ENCODE results near the gene TFR2.

TFR2 gene

DNA sequence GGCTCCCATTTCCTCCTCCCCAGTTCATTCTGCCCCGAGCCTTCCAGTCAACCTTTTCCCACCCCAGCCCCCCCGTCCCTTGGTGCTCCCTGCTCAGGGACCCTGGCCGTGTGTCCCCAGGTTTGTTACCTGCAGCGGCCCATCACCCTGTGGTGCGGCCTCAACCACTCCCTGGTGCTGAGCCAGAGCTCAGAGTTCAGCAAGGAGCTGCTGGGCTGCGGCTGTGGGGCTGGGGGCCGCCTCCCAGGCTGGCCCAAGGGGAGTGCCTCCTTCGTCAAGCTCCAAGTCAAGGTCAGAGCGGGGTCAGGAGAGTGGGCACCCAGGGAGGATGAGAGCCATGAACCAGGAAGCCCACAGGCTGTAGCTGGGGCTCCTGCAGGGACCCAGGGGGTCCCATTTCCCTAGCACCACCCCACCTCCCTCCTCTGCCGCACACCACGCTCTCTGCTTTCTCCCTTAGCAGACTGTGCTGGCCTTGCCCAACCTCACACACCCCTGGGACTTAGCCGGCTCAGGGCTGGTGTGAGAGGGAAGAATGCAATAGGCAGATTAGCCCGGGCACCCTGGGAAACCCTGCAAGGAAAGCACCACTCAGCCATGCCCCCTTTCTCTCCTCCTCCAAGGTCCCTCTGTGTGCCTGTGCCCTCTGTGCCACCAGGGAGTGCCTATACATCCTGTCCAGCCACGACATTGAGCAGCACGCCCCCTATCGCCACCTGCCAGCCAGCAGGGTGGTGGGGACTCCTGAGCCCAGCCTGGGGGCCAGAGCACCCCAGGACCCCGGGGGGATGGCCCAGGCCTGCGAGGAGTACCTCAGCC, 41.2 kb downstream of the TFR2 start:
- peaks cover 42% of the 10 kb centered on the region for H3K4me1 ChIP-seq (ENCODE audit: control insufficient read depth, insufficient read depth, low read length)
- 79 to 85% methylated on average over 18 of the region's 18 CpGs for WGBS, 2 experiments
- no peak overlapping the region for H3K4me3 ChIP-seq (ENCODE audit: insufficient read depth, low read depth, low read length)
- H3K36me3 ChIP-seq (ENCODE audit: control insufficient read depth, insufficient read depth, low read length) = no peaks in the 10 kb centered on the region
- H3K27ac ChIP-seq (ENCODE audit: insufficient read depth, low read depth, low read length, poor library complexity, severe bottlenecking) = no peak overlapping the region
- peaks cover 10% of the 10 kb centered on the region for H3K27me3 ChIP-seq (ENCODE audit: control insufficient read depth, insufficient read depth, low read length, poor library complexity, severe bottlenecking)
- no peaks in the 10 kb centered on the region for H3K9me3 ChIP-seq (ENCODE audit: control insufficient read depth, low read length)

- Histone ChIP-seq H3K9me3 (ENCODE audit: control insufficient read depth, low read length) (no peaks in the 10 kb centered on the region), H3K4me3 (ENCODE audit: insufficient read depth, low read depth, low read length) (no peak overlapping the region), H3K36me3 (ENCODE audit: control insufficient read depth, insufficient read depth, low read length) (no peaks in the 10 kb centered on the region), H3K27me3 (ENCODE audit: control insufficient read depth, insufficient read depth, low read length, poor library complexity, severe bottlenecking) (no peaks in the 10 kb centered on the region), H3K27ac (ENCODE audit: insufficient read depth, low read depth, low read length, poor library complexity, severe bottlenecking) (no peak overlapping the region), H3K4me1 (ENCODE audit: control insufficient read depth, insufficient read depth, low read length) (peaks cover 31% of the 10 kb centered on the region)
- 92 to 93% methylated on average over 4 of the region's 4 CpGs for WGBS, 2 experiments
Measured at GRCh38 chr7:100598425-100598824, 42.9 kb downstream of the TFR2 start.

DNA sequence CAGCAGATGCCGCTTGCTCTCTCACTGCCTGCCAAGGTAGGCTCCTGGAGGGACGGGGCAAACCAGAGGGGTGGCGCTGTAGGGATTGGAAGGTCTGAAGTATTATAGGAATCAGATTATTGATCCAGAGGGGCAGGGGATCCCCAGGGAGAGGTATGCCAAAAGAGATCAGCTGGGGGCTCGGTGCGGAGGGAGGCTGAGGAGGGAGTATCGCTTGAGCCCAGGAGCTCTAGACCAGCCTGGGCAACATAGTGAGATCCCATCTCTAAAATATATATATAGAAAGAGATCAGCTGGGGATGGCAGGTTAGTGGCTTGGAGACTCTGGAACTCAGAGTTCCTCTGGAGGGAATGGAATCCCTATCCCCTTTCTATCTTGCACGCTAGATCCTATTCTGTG, 46.2 kb downstream of the TFR2 start:
- 94 to 95% methylated on average over 7 of the region's 7 CpGs for WGBS, 2 experiments

DNA sequence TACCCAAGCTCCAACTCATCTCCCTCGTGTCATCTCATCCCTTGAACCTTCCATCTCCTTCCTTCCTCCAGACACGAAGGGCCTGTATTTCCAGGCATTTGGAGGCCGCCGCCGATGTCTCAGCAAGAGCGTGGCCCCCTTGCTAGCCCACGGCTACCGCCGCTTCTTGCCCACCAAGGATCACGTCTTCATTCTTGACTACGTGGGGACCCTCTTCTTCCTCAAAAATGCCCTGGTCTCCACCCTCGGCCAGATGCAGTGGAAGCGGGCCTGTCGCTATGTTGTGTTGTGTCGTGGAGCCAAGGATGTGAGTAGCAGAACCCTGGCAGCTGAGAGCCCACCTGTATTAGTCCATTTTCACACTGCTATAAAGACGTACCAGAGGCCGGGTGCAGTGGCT, 49.8 kb downstream of the TFR2 start:
- Histone ChIP-seq H3K36me3 (ENCODE audit: control insufficient read depth, insufficient read depth, low read length) (no peaks in the 10 kb centered on the region), H3K27ac (ENCODE audit: insufficient read depth, low read depth, low read length, poor library complexity, severe bottlenecking) (no peak overlapping the region), H3K4me3 (ENCODE audit: insufficient read depth, low read depth, low read length) (no peak overlapping the region), H3K9me3 (ENCODE audit: control insufficient read depth, low read length) (no peaks in the 10 kb centered on the region), H3K4me1 (ENCODE audit: control insufficient read depth, insufficient read depth, low read length) (peaks cover 13% of the 10 kb centered on the region), H3K27me3 (ENCODE audit: control insufficient read depth, insufficient read depth, low read length, poor library complexity, severe bottlenecking) (no peaks in the 10 kb centered on the region)
- 95% methylated on average over 17 of the region's 17 CpGs for WGBS, 2 experiments

More for the DNA sequence above, 46.2 kb downstream of the TFR2 start:
- H3K36me3 ChIP-seq (ENCODE audit: control insufficient read depth, insufficient read depth, low read length) = no peaks in the 10 kb centered on the region
- H3K27ac ChIP-seq (ENCODE audit: insufficient read depth, low read depth, low read length, poor library complexity, severe bottlenecking) = no peak overlapping the region
- no peaks in the 10 kb centered on the region for H3K27me3 ChIP-seq (ENCODE audit: control insufficient read depth, insufficient read depth, low read length, poor library complexity, severe bottlenecking)
- peaks cover 5% of the 10 kb centered on the region for H3K4me1 ChIP-seq (ENCODE audit: control insufficient read depth, insufficient read depth, low read length)
- no peaks in the 10 kb centered on the region for H3K9me3 ChIP-seq (ENCODE audit: control insufficient read depth, low read length)
- H3K4me3 ChIP-seq (ENCODE audit: insufficient read depth, low read depth, low read length) = no peak overlapping the region

DNA sequence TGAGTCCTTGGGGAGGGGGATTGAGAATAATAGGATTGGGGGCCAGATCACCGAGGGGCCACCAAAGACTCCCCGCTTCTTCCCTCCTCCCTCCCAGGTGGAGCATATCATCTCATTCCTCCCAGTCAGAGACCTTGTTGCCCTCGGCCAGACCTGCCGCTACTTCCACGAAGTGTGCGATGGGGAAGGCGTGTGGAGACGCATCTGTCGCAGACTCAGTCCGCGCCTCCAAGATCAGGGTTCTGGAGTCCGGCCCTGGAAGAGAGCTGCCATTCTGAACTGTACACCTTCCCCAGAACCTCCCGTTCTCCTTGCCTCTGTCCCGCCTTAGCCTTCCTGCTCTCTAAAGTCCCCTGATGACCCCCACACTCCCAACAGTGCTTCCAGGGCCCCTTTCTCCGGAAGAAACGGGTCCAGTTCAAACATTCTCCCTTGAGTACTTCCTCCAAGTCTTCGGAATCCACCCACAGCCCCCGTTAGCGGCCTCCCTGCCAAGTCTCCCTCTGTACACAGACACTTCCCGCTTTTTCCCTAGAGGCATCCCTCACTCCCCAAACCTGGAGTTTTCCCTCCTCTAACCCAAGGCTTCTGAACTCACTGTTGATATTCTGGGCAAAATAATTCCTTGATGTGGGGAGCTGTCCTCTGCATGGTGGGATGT, 51.1 kb downstream of the TFR2 start:
- 83 to 86% methylated on average over 20 of the region's 20 CpGs for WGBS, 2 experiments

GRCh38 chr7:100589341-100589947, 51.9 kb downstream of the TFR2 start:
- WGBS, 2 experiments = 25 to 28% methylated on average over 7 of the region's 7 CpGs
- no peaks in the 10 kb centered on the region for H3K9me3 ChIP-seq (ENCODE audit: control insufficient read depth, low read length)
- H3K4me3 ChIP-seq (ENCODE audit: insufficient read depth, low read depth, low read length) = no peak overlapping the region
- no peaks in the 10 kb centered on the region for H3K36me3 ChIP-seq (ENCODE audit: control insufficient read depth, insufficient read depth, low read length)
- H3K4me1 ChIP-seq (ENCODE audit: control insufficient read depth, insufficient read depth, low read length) = peaks cover 21% of the 10 kb centered on the region
- no peak overlapping the region for H3K27ac ChIP-seq (ENCODE audit: insufficient read depth, low read depth, low read length, poor library complexity, severe bottlenecking)
- no peaks in the 10 kb centered on the region for H3K27me3 ChIP-seq (ENCODE audit: control insufficient read depth, insufficient read depth, low read length, poor library complexity, severe bottlenecking)

More for the DNA sequence above, 51.1 kb downstream of the TFR2 start:
- Histone ChIP-seq H3K27ac (ENCODE audit: insufficient read depth, low read depth, low read length, poor library complexity, severe bottlenecking) (no peak overlapping the region), H3K4me1 (ENCODE audit: control insufficient read depth, insufficient read depth, low read length) (peaks cover 13% of the 10 kb centered on the region), H3K4me3 (ENCODE audit: insufficient read depth, low read depth, low read length) (no peak overlapping the region), H3K36me3 (ENCODE audit: control insufficient read depth, insufficient read depth, low read length) (no peaks in the 10 kb centered on the region), H3K9me3 (ENCODE audit: control insufficient read depth, low read length) (no peaks in the 10 kb centered on the region), H3K27me3 (ENCODE audit: control insufficient read depth, insufficient read depth, low read length, poor library complexity, severe bottlenecking) (no peaks in the 10 kb centered on the region)

DNA sequence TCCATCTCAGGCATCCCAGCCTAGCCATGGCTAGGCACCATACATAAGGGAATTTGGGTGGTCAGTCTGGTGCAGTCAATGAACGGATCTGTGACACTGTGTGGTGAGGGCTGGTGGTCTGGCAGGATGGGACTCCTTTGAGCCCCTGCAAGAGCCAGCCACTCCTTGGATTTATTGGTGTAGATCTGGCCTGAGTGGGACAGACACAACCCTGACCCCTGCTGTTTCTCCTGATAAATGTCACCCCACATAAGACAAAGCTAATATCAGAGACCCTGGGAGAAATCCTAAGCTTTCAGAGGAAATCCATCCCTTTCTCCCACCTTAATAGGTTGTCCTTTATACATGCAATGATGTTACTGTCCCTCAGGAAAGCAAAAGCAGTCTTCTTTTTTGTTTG, 52.9 kb downstream of the TFR2 start:
- no peaks in the 10 kb centered on the region for H3K9me3 ChIP-seq (ENCODE audit: control insufficient read depth, low read length)
- H3K4me3 ChIP-seq (ENCODE audit: insufficient read depth, low read depth, low read length) = no peak overlapping the region
- no peaks in the 10 kb centered on the region for H3K36me3 ChIP-seq (ENCODE audit: control insufficient read depth, insufficient read depth, low read length)
- no peaks in the 10 kb centered on the region for H3K27me3 ChIP-seq (ENCODE audit: control insufficient read depth, insufficient read depth, low read length, poor library complexity, severe bottlenecking)
- H3K4me1 ChIP-seq (ENCODE audit: control insufficient read depth, insufficient read depth, low read length) = peaks cover 25% of the 10 kb centered on the region
- WGBS, 2 experiments = 83 to 86% methylated on average over 1 of the region's 1 CpG
- no peak overlapping the region for H3K27ac ChIP-seq (ENCODE audit: insufficient read depth, low read depth, low read length, poor library complexity, severe bottlenecking)

DNA sequence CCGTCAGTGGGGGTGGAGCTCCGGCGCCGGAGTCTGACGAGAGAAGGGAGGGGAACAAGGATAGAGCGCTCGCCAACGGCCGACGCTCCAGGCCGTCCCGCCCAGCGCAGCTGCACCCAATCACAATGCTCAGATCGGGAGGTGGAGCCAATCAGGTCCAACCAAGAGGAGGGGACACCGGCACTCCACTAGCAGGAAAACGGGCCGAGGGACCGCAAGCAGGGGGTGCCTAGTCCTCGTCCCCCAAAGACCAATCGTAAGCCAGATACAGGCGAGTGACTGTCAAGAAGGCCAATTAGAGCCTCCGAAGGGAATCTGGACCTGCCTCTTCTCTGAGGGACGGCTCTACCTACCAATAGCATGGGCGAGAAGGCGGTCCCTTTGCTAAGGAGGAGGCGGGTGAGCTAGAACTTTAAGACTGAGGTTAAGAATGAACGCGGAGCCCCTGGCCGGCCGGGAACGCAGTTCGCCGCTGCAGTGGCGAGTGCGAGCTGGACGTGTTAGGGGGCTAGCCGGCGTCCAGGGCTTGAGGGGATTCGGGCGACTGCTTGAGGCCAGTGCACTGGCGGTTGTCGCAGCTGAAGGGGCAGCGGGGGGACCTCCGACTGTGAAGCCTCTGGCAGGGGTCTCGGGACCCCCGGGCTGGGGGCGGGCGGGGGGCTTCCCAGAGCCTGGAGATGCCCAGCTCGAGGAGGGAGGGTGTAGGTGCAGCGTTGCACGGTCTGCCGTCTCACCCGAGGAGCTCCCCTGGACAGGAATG, 54.9 kb downstream of the TFR2 start, which contains the start of gene FBXO24:
Gene FBXO24 (plus strand): TSS at position 63 of the 760 bp plus-strand sequence. CDS start 298 bp downstream, at position 361.
- Histone ChIP-seq H3K27ac (ENCODE audit: insufficient read depth, low read depth, low read length, poor library complexity, severe bottlenecking) (peak within 1 kb of the TSS; percentile 68), H3K4me1 (ENCODE audit: control insufficient read depth, insufficient read depth, low read length) (peaks cover 31% of the 10 kb centered on the region), H3K9me3 (ENCODE audit: control insufficient read depth, low read length) (no peaks in the 10 kb centered on the region), H3K27me3 (ENCODE audit: control insufficient read depth, insufficient read depth, low read length, poor library complexity, severe bottlenecking) (no peaks in the 10 kb centered on the region), H3K36me3 (ENCODE audit: control insufficient read depth, insufficient read depth, low read length) (no peaks in the 10 kb centered on the region), H3K4me3 (ENCODE audit: insufficient read depth, low read depth, low read length) (peak within 1 kb of the TSS; percentile 84)
- 0 to 1% methylated on average over 53 of the region's 53 CpGs for WGBS, 2 experiments

DNA sequence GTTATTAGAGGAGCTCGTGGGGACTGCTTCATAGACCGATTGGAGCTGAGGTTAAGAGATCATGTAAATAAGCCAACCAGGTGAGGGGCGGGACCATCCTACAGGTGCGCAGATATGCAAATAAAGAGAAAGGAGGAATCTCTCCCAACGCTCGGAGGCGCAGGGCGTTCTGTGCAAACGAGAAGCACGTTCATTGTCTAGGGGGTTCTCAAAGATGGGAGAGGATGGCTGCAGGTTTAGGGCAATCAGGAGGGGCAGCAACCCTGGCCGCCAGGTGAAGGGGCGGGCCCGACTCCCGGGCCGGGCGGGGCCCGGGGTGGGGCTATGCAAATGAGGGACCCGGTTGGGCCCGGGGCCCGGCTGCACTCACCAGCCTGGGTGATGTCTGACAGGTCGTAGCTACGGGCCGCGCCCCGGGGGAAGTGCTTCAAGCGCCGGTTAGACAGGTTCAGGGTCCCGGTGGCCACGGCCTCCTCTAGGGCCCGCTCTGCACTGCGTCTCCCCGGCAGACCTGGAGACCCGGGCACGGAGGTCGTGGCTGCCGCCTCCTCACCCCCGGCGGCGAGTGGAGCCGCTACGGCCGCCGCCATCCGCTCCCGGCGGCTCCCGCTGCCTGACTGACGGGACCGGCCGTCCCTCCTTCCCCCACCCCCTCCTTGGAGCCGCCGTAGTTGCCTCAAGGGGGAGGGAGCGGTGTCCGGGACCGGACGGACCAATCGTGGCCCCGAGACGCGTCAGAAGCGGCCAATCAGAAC, 55.7 kb downstream of the TFR2 start, which contains the start of gene LRCH4:
Gene LRCH4 (minus strand): TSS at position 619 of the 755 bp plus-strand sequence. CDS start 29 bp downstream, at position 590.
- Histone ChIP-seq H3K27ac (ENCODE audit: insufficient read depth, low read depth, low read length, poor library complexity, severe bottlenecking) (peak within 1 kb of the TSS; percentile 68), H3K36me3 (ENCODE audit: control insufficient read depth, insufficient read depth, low read length) (peaks cover 5% of the 10 kb centered on the region), H3K4me1 (ENCODE audit: control insufficient read depth, insufficient read depth, low read length) (peaks cover 31% of the 10 kb centered on the region), H3K4me3 (ENCODE audit: insufficient read depth, low read depth, low read length) (peak within 1 kb of the TSS; percentile 84), H3K9me3 (ENCODE audit: control insufficient read depth, low read length) (no peaks in the 10 kb centered on the region), H3K27me3 (ENCODE audit: control insufficient read depth, insufficient read depth, low read length, poor library complexity, severe bottlenecking) (no peaks in the 10 kb centered on the region)
- WGBS, 2 experiments = 0% methylated on average over 61 of the region's 61 CpGs

Measured in ectodermal cell (in vitro differentiated cells).